Measurements from ENCODE around the gene TBX3.
"Not testable (repeated sequence)": the region's sequence is repeated elsewhere in the genome, so short reads cannot be mapped to it uniquely, and the experiment has no call there.

TBX3 gene

GRCh38 chr12:114709112-114709511, 25.1 kb upstream of the TBX3 start:
- no peaks in the 10 kb centered on the region for H3K79me2 ChIP-seq (ENCODE audit: insufficient read depth, low read depth)

GRCh38 chr12:114708598-114708997, 24.6 kb upstream of the TBX3 start:
- H4K20me1 ChIP-seq (ENCODE audit: insufficient read depth); H2AFZ ChIP-seq (ENCODE audit: low read depth); H3K36me3 ChIP-seq (ENCODE audit: insufficient read depth); H3K27ac ChIP-seq; H3K4me2 ChIP-seq; H3K4me1 ChIP-seq (ENCODE audit: low read depth, poor library complexity, severe bottlenecking); H3K9ac ChIP-seq; H3K4me3 ChIP-seq (IDR thresholded peaks at IDR 0.05; ENCODE audit: insufficient read depth, low read depth, low read length); H3K27me3 ChIP-seq (ENCODE audit: insufficient read depth, low read depth); H3K79me2 ChIP-seq (ENCODE audit: insufficient read depth, low read depth): not testable (repeated sequence)

More at GRCh38 chr12:114709112-114709511, 25.1 kb upstream of the TBX3 start:
- no peaks in the 10 kb centered on the region for H3K36me3 ChIP-seq (ENCODE audit: insufficient read depth)
- H4K20me1 ChIP-seq (ENCODE audit: insufficient read depth): no peaks in the 10 kb centered on the region
- H3K4me2 ChIP-seq: no peak overlapping the region
- no peak overlapping the region for H3K9ac ChIP-seq
- no peaks in the 10 kb centered on the region for H3K27me3 ChIP-seq (ENCODE audit: insufficient read depth, low read depth)
- no peak overlapping the region for H3K27ac ChIP-seq
- H2AFZ ChIP-seq (ENCODE audit: low read depth): no peak overlapping the region
- no peaks in the 10 kb centered on the region for H3K4me1 ChIP-seq (ENCODE audit: low read depth, poor library complexity, severe bottlenecking)
- no peak for TF ChIP-seq CTCF (conservative IDR thresholded peaks at IDR 0.05; ENCODE audit: low read depth, low read length)
- H3K4me3 ChIP-seq (IDR thresholded peaks at IDR 0.05; ENCODE audit: insufficient read depth, low read depth, low read length): no peak overlapping the region

- Histone ChIP-seq H2AFZ (ENCODE audit: low read depth) (no peak overlapping the region), H3K79me2 (ENCODE audit: insufficient read depth, low read depth) (no peaks in the 10 kb centered on the region), H3K27ac (no peak overlapping the region), H3K9ac (no peak overlapping the region), H3K4me2 (no peak overlapping the region), H3K4me1 (ENCODE audit: low read depth, poor library complexity, severe bottlenecking) (no peaks in the 10 kb centered on the region), H3K36me3 (ENCODE audit: insufficient read depth) (no peaks in the 10 kb centered on the region), H3K4me3 (IDR thresholded peaks at IDR 0.05; ENCODE audit: insufficient read depth, low read depth, low read length) (no peak overlapping the region), H4K20me1 (ENCODE audit: insufficient read depth) (no peaks in the 10 kb centered on the region), H3K27me3 (ENCODE audit: insufficient read depth, low read depth) (no peaks in the 10 kb centered on the region)
- TF ChIP-seq CTCF (conservative IDR thresholded peaks at IDR 0.05; ENCODE audit: low read depth, low read length): no peak
Measured at GRCh38 chr12:114704096-114704495, 20.1 kb upstream of the TBX3 start.

GRCh38 chr12:114703060-114703493, 19.1 kb upstream of the TBX3 start:
- Histone ChIP-seq H3K4me3 (IDR thresholded peaks at IDR 0.05; ENCODE audit: insufficient read depth, low read depth, low read length) (no peak overlapping the region), H2AFZ (ENCODE audit: low read depth) (no peak overlapping the region), H3K4me1 (ENCODE audit: low read depth, poor library complexity, severe bottlenecking) (no peaks in the 10 kb centered on the region), H4K20me1 (ENCODE audit: insufficient read depth) (no peaks in the 10 kb centered on the region), H3K36me3 (ENCODE audit: insufficient read depth) (no peaks in the 10 kb centered on the region), H3K79me2 (ENCODE audit: insufficient read depth, low read depth) (no peaks in the 10 kb centered on the region), H3K27me3 (ENCODE audit: insufficient read depth, low read depth) (no peaks in the 10 kb centered on the region), H3K4me2 (no peak overlapping the region), H3K9ac (no peak overlapping the region), H3K27ac (no peak overlapping the region)
- TF ChIP-seq CTCF (conservative IDR thresholded peaks at IDR 0.05; ENCODE audit: low read depth, low read length): no peak

- TF ChIP-seq CTCF (conservative IDR thresholded peaks at IDR 0.05; ENCODE audit: low read depth, low read length): no peak
- H3K4me3 ChIP-seq (IDR thresholded peaks at IDR 0.05; ENCODE audit: insufficient read depth, low read depth, low read length): no peak overlapping the region
- H3K4me2 ChIP-seq: no peak overlapping the region
- no peaks in the 10 kb centered on the region for H3K27me3 ChIP-seq (ENCODE audit: insufficient read depth, low read depth)
- H4K20me1 ChIP-seq (ENCODE audit: insufficient read depth): no peaks in the 10 kb centered on the region
- H3K9ac ChIP-seq: no peak overlapping the region
- H3K36me3 ChIP-seq (ENCODE audit: insufficient read depth): no peaks in the 10 kb centered on the region
- H3K79me2 ChIP-seq (ENCODE audit: insufficient read depth, low read depth): no peaks in the 10 kb centered on the region
- no peaks in the 10 kb centered on the region for H3K4me1 ChIP-seq (ENCODE audit: low read depth, poor library complexity, severe bottlenecking)
- no peak overlapping the region for H2AFZ ChIP-seq (ENCODE audit: low read depth)
- no peak overlapping the region for H3K27ac ChIP-seq
Measured at GRCh38 chr12:114702462-114702861, 18.5 kb upstream of the TBX3 start.

Measured in KMS-11 (cell line).